Endothelial cell of umbilical vein (primary cell): ENCODE data around the gene IGFL2. TPM values are rescaled to one million over a fixed set of nuclear protein-coding genes. Genes with fewer than 3 reads are reported as not detected.

ENCODE experiments used
- BruUV-seq: library from RNA; stranded (reverse); fragments of 400-500 nt; replicated peaks from 2 replicates; lab custom pipeline; 2021; lab: Mats Ljungman, UMichigan
- CTCF ChIA-PET: fragments of 300-600, 350-600 bp; sonication (Branson Sonifier 250); formaldehyde crosslinking; loops from one replicate; lab custom pipeline; 2021; ENCODE audit warnings: antibody characterized with exemption, inconsistent platforms; lab: Charles Lee
- POLR2A ChIA-PET: fragments of 300-600, 350-600 bp; sonication (Branson Sonifier 250); formaldehyde crosslinking; loops from one replicate; lab custom pipeline; 2021; ENCODE audit warnings: antibody characterized with exemption, inconsistent platforms; lab: Charles Lee
- DNase-seq: peaks from one replicate; pipeline ENCODE4 v3.0.0-alpha.2; 2011; ENCODE audit warnings: low read depth, low spot score
- FAIRE-seq: peaks from 2 replicates; lab custom pipeline; 2011; peaks lifted over from hg19 to GRCh38; lab: Jason Lieb, UNC
- H2AFZ ChIP-seq: 2 replicates; pipeline ENCODE4 v1.6.0; 2012; ENCODE audit warnings: low read depth, low read length, control low read depth, inconsistent platforms
- H3K27ac ChIP-seq: 2 replicates; pipeline ENCODE4 v1.5.1; 2011; ENCODE audit warnings: low read depth, mild to moderate bottlenecking, control low read depth, low read length, moderate library complexity; ENCODE audit not compliant: insufficient read depth
- H3K27me3 ChIP-seq, 2 experiments: 2 replicates each; pipeline versions ENCODE4 v1.6.0 to v1.6.1; 2011; ENCODE audit warnings: low read length in 2 of 2, mixed read lengths in 1 of 2; ENCODE audit not compliant: control insufficient read depth in 2 of 2, insufficient read depth in 2 of 2
- H3K36me3 ChIP-seq, 2 experiments: 2 replicates in 1 of 2; 3 replicates in 1 of 2; pipeline ENCODE4 v1.5.1; 2011; ENCODE audit warnings: low read length in 2 of 2, mild to moderate bottlenecking in 1 of 2, moderate library complexity in 1 of 2; ENCODE audit not compliant: control insufficient read depth in 2 of 2, insufficient read depth in 2 of 2; ENCODE audit errors: extremely low read depth in 1 of 2
- H3K4me1 ChIP-seq: 3 replicates; pipeline ENCODE4 v1.5.1; 2011; ENCODE audit warnings: mild to moderate bottlenecking, low read length; ENCODE audit not compliant: control insufficient read depth, insufficient read depth; ENCODE audit errors: extremely low read depth
- H3K4me2 ChIP-seq: 2 replicates; pipeline ENCODE4 v1.6.1; 2011; ENCODE audit warnings: low read length, control low read depth, mixed read lengths; ENCODE audit not compliant: insufficient read depth
- H3K4me3 ChIP-seq, 3 experiments: fragments of 200-600 bp in 1 of 3; sonication (generic), shearing (Covaris generic) in 1 of 3; replicated peaks in 1 of 3; 2 replicates each; pipeline ENCODE4 v1.5.1; 2011 to 2016; ENCODE audit warnings: control low read depth in 3 of 3, low read length in 3 of 3, mild to moderate bottlenecking in 2 of 3, inconsistent platforms in 1 of 3, low read depth in 1 of 3, moderate library complexity in 1 of 3; ENCODE audit not compliant: insufficient read depth in 1 of 3
- H3K79me2 ChIP-seq: 2 replicates; pipeline ENCODE4 v1.6.0; 2012; ENCODE audit warnings: low read length, inconsistent platforms; ENCODE audit not compliant: control insufficient read depth, insufficient read depth
- H3K9ac ChIP-seq: replicated peaks from 2 replicates; pipeline ENCODE3; 2011; ENCODE audit warnings: low read length, control low read depth; ENCODE audit not compliant: insufficient read depth; ENCODE audit errors: extremely low read depth
- H3K9me1 ChIP-seq: replicated peaks from 3 replicates; pipeline ENCODE4 v1.6.0; 2011; ENCODE audit warnings: mild to moderate bottlenecking, low read length; ENCODE audit not compliant: control insufficient read depth, insufficient read depth; ENCODE audit errors: extremely low read depth
- H3K9me3 ChIP-seq: replicated peaks from 2 replicates; pipeline ENCODE4 v1.5.1; 2012; ENCODE audit warnings: low read length, inconsistent platforms; ENCODE audit not compliant: control insufficient read depth, insufficient read depth
- H4K20me1 ChIP-seq: replicated peaks from 2 replicates; pipeline ENCODE3; 2011; ENCODE audit warnings: mild to moderate bottlenecking, low read length; ENCODE audit not compliant: control insufficient read depth, insufficient read depth; ENCODE audit errors: extremely low read depth
- CTCF ChIP-seq, 2 donors: IDR thresholded peaks; 1 replicate in 1 of 2; 2 replicates in 1 of 2; pipeline ENCODE4 v1.5.1; 2011; ENCODE audit warnings: low read length in 2 of 2, mild to moderate bottlenecking in 2 of 2, moderate library complexity in 2 of 2, control low read depth in 1 of 2, inconsistent platforms in 1 of 2, low read depth in 1 of 2; ENCODE audit not compliant: insufficient read depth in 1 of 2; ENCODE audit errors: extremely low read depth in 1 of 2
- EZH2 ChIP-seq: IDR thresholded peaks from 2 replicates; pipeline ENCODE4 v1.6.1; 2012; ENCODE audit warnings: borderline replicate concordance, low read depth, mild to moderate bottlenecking, moderate library complexity, low read length, inconsistent platforms; ENCODE audit not compliant: severe bottlenecking
- FOS ChIP-seq: IDR thresholded peaks from 2 replicates; pipeline ENCODE4 v1.6.1; 2011; ENCODE audit warnings: mild to moderate bottlenecking, low read length, moderate library complexity, borderline replicate concordance; ENCODE audit not compliant: insufficient read depth
- GATA2 ChIP-seq: IDR thresholded peaks from 2 replicates; pipeline ENCODE4 v1.7.0; 2011; ENCODE audit warnings: low read depth, mild to moderate bottlenecking, moderate library complexity, mixed read lengths, low read length; ENCODE audit not compliant: insufficient read length, insufficient read depth
- JUN ChIP-seq: IDR thresholded peaks from 2 replicates; pipeline ENCODE4 v1.6.1; 2011; ENCODE audit warnings: borderline replicate concordance, low read depth; ENCODE audit not compliant: insufficient read length, insufficient read depth
- MAX ChIP-seq: IDR thresholded peaks from 2 replicates; pipeline ENCODE4 v1.6.1; 2011; ENCODE audit not compliant: insufficient read depth, insufficient read length
- MYC ChIP-seq: IDR thresholded peaks from one replicate; pipeline ENCODE4 v1.6.1; 2011; ENCODE audit warnings: mild to moderate bottlenecking, low read depth, low read length
- POLR2A ChIP-seq: IDR thresholded peaks from 2 replicates; pipeline ENCODE4 v1.6.1; 2012; ENCODE audit warnings: low read depth, mild to moderate bottlenecking, control low read depth, low read length
- POLR2AphosphoS5 ChIP-seq: IDR thresholded peaks from 2 replicates; pipeline ENCODE4 v1.6.1; 2012; ENCODE audit warnings: low read depth, mild to moderate bottlenecking, control low read depth, low read length, moderate library complexity; ENCODE audit not compliant: insufficient read depth
- dilution Hi-C: fragments of 300-500 bp; cut with MboI; formaldehyde crosslinking; loops from one replicate; pipeline ENCODE4 v1.15.0; 2019; ENCODE audit warnings: low sequenced_read_pairs; ENCODE audit not compliant: extremely low pct_ligation_motif_present
- intact Hi-C: fragments of 100-400 bp; cut with micrococcal nuclease; formaldehyde crosslinking; loops from one replicate; pipeline ENCODE4 v1.10.0; 2022
- polyA plus RNA-seq, 4 experiments: library from polyadenylated mRNA; depleted of rRNA in 3 of 4; stranded (reverse) in 3 of 4; unstranded in 1 of 4; fragments of >200 nt; gene quantifications; 2 replicates each; pipeline versions ENCODE4 v1.2.1 to v1.2.3, GENCODE V29; 2011 to 2012; ENCODE audit warnings: missing spikeins in 1 of 4
- total RNA-seq: library from RNA; stranded (reverse); gene quantifications from 2 replicates; pipeline ENCODE4 v1.2.3, GENCODE V29; 2021

Gene IGFL2
- total and polyA plus RNA-seq, 2 donors (not counting 3 experiments of a cell fraction or from before 2014, with no cell fraction given): not detected

- Histone ChIP-seq H3K9me3 (no peaks in the 10 kb centered on the region), H3K36me3 (no peaks in the 10 kb centered on the region), H3K27ac (no peak overlapping the region), H3K9me1 (no peaks in the 10 kb centered on the region), H2AFZ (no peak overlapping the region), H3K9ac (no peak overlapping the region), H3K4me2 (no peak overlapping the region), H3K27me3 (peaks cover 29 to 55% of the 10 kb centered on the region in 2 experiments), H3K79me2 (no peaks in the 10 kb centered on the region), H4K20me1 (no peaks in the 10 kb centered on the region), H3K4me1 (no peaks in the 10 kb centered on the region), H3K4me3 (no peak overlapping the region)
- TF ChIP-seq FOS: no peak
- TF ChIP-seq GATA2: no peak
- no peak for TF ChIP-seq EZH2
- TF ChIP-seq JUN: no peak
- TF ChIP-seq MYC: no peak
- TF ChIP-seq MAX: no peak
- TF ChIP-seq CTCF (IDR thresholded peaks at IDR 0.05; ENCODE audit: extremely low read depth in 1 of 2, insufficient read depth in 1 of 2, low read depth in 1 of 2, low read length in 2 of 2): no peak
- no peak for TF ChIP-seq POLR2A
- TF ChIP-seq POLR2AphosphoS5: no peak
- CTCF ChIA-PET: interaction anchor here (0.7 kb wide), 2 partner anchors 78 to 83 kb away, joined by 4 read pairs; no protein-coding TSS in a partner anchor
- dilution Hi-C loops (no loop called here), intact Hi-C loops (no loop called here)
- FAIRE-seq (no peak), DNase-seq (no peak)
- no TSS peak for BruUV-seq
- POLR2A ChIA-PET: no interaction called here
Measured at GRCh38 chr19:46111376-46111775, 36.7 kb upstream of the IGFL2 start.
